Esophagus muscularis mucosa (tissue), 3 donors: ENCODE measurements around the gene CDC42SE2.

Experiments
- POLR2A ChIP-seq: fragments of 450-650 bp; IDR thresholded peaks from one replicate; pipeline ENCODE4 v1.6.1; 2017; ENCODE audit warnings: antibody characterized with exemption, moderate library complexity, mild to moderate bottlenecking, low read depth
- TF ChIP-seq, protein P1 (sequence below), 3 experiments: fragments of 200-600 bp in 2 of 3; fragments of 450-650 bp in 1 of 3; sonication (generic) in 2 of 3; IDR thresholded peaks; one replicate each; pipeline ENCODE4 v1.5.1; 2017 to 2019; ENCODE audit warnings: antibody characterized with exemption in 3 of 3, mild to moderate bottlenecking in 2 of 3, moderate library complexity in 1 of 3

- TF ChIP-seq, protein P1, sequence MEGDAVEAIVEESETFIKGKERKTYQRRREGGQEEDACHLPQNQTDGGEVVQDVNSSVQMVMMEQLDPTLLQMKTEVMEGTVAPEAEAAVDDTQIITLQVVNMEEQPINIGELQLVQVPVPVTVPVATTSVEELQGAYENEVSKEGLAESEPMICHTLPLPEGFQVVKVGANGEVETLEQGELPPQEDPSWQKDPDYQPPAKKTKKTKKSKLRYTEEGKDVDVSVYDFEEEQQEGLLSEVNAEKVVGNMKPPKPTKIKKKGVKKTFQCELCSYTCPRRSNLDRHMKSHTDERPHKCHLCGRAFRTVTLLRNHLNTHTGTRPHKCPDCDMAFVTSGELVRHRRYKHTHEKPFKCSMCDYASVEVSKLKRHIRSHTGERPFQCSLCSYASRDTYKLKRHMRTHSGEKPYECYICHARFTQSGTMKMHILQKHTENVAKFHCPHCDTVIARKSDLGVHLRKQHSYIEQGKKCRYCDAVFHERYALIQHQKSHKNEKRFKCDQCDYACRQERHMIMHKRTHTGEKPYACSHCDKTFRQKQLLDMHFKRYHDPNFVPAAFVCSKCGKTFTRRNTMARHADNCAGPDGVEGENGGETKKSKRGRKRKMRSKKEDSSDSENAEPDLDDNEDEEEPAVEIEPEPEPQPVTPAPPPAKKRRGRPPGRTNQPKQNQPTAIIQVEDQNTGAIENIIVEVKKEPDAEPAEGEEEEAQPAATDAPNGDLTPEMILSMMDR (IDR thresholded peaks at IDR 0.05): no peak
- no peak for TF ChIP-seq POLR2A
Observed at GRCh38 chr5:131304414-131304813, 40.6 kb downstream of the CDC42SE2 start.
